Progenitor cell of endocrine pancreas (in vitro differentiated cells): ENCODE measurements around the gene CTNNB1. TPM values are rescaled to one million over a fixed set of nuclear protein-coding genes. Genes with fewer than 3 reads are reported as not detected.

Source experiments
- DNase-seq: peaks from one replicate; pipeline ENCODE4 v3.0.0; 2021; ENCODE audit warnings: low spot score; ENCODE audit not compliant: unreplicated experiment
- H3K27ac Mint-ChIP-seq: 2 replicates; pipeline ENCODE4 v1.8.0; 2021; ENCODE audit warnings: mild to moderate bottlenecking, moderate library complexity, mixed read lengths
- H3K27me3 Mint-ChIP-seq: 2 replicates; pipeline ENCODE4 v1.8.0; 2021; ENCODE audit warnings: mixed read lengths
- H3K36me3 Mint-ChIP-seq: 2 replicates; pipeline ENCODE4 v1.8.0; 2022; ENCODE audit warnings: mixed read lengths; ENCODE audit not compliant: insufficient read depth
- H3K4me1 Mint-ChIP-seq: 2 replicates; pipeline ENCODE4 v1.8.0; 2021; ENCODE audit warnings: low read depth, mixed read lengths
- H3K4me3 Mint-ChIP-seq: 2 replicates; pipeline ENCODE4 v1.8.0; 2021; ENCODE audit warnings: low read depth, mild to moderate bottlenecking, moderate library complexity, mixed read lengths
- H3K9me3 Mint-ChIP-seq: 2 replicates; pipeline ENCODE4 v1.8.0; 2021; ENCODE audit warnings: low read depth, mixed read lengths
- CTCF ChIP-seq: fragments of 200-600 bp; sonication (generic); IDR thresholded peaks from one replicate; pipeline ENCODE4 v1.5.0; 2021; ENCODE audit warnings: antibody characterized with exemption, mild to moderate bottlenecking; ENCODE audit not compliant: unreplicated experiment
- total RNA-seq: library from RNA; stranded (reverse); gene quantifications from 2 replicates; pipeline ENCODE4 v1.2.1, GENCODE V29; 2021

Gene CTNNB1
- total RNA-seq, 1 donor from 2014 or later, result 504 TPM

- Mint-ChIP-seq H3K27me3 (no peaks in the 10 kb centered on the region), H3K9me3 (no peaks in the 10 kb centered on the region), H3K4me3 (no peak overlapping the region), H3K27ac (no peak overlapping the region), H3K4me1 (peaks cover 42% of the 10 kb centered on the region), H3K36me3 (peaks cover under 1% of the 10 kb centered on the region)
- DNase-seq, result no peak
- no peak for TF ChIP-seq CTCF
Observed at GRCh38 chr3:41216422-41216821, 17.1 kb downstream of the CTNNB1 start.

- H3K4me1 Mint-ChIP-seq, result peaks cover 48% of the 10 kb centered on the region
- H3K27ac Mint-ChIP-seq, result no peak overlapping the region
- no peaks in the 10 kb centered on the region for H3K36me3 Mint-ChIP-seq
- no peaks in the 10 kb centered on the region for H3K27me3 Mint-ChIP-seq
- no peak for TF ChIP-seq CTCF
- H3K4me3 Mint-ChIP-seq, result no peak overlapping the region
- no peaks in the 10 kb centered on the region for H3K9me3 Mint-ChIP-seq
- DNase-seq, result no peak
Observed at GRCh38 chr3:41216993-41217392, 17.7 kb downstream of the CTNNB1 start.

- Mint-ChIP-seq H3K27me3 (no peaks in the 10 kb centered on the region), H3K36me3 (no peaks in the 10 kb centered on the region), H3K27ac (no peak overlapping the region), H3K9me3 (no peaks in the 10 kb centered on the region), H3K4me3 (no peak overlapping the region), H3K4me1 (peaks cover 35% of the 10 kb centered on the region)
- DNase-seq, result no peak
- TF ChIP-seq CTCF, result no peak
Observed at GRCh38 chr3:41219424-41219823, 20.1 kb downstream of the CTNNB1 start.

DNA sequence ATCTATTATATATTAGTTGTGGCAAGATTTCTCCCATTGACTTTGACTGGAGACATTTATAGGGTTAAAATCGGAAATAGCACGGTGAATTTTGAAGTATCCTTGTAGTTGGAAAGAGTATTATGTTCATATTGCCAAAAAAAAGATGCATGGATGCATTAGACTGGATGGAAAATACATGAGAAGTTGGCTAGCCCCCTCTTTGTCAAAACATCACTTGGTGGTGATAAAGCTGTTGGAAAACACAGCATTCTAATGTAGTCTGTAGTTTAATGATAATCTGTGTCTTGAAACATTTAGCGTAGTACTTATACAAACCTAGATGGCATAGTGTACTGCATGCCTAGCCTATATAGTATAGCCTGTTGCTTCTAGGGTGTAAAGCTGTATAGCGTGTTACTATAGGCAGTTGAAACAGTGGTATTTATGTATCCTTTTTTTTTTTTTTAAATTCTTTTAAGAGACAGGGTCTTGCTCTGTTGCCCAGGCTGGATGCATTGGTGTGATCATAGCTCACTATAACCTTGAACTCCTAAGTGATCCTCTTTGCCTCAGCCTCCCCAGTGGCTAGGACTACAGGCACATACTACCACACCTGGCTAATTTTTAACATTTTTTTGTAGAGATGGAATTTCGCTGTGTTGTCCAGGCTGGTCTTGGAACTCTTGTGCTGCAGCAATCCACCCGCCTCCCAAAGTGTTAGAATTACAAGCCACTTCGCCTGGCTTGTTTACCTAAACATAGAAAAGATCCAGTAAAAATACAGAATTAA is 21.8 kb downstream of the CTNNB1 start:
- Mint-ChIP-seq H3K27ac (no peak overlapping the region), H3K36me3 (peaks cover 6% of the 10 kb centered on the region), H3K4me3 (no peak overlapping the region), H3K4me1 (peaks cover 30% of the 10 kb centered on the region), H3K9me3 (no peaks in the 10 kb centered on the region), H3K27me3 (no peaks in the 10 kb centered on the region)
- no peak for TF ChIP-seq CTCF
- DNase-seq, result no peak

- peaks cover 15% of the 10 kb centered on the region for H3K36me3 Mint-ChIP-seq
- H3K27ac Mint-ChIP-seq, result no peak overlapping the region
Observed at GRCh38 chr3:41222012-41222411, 22.7 kb downstream of the CTNNB1 start.

More at GRCh38 chr3:41222012-41222411, 22.7 kb downstream of the CTNNB1 start:
- TF ChIP-seq CTCF, result no peak
- Mint-ChIP-seq H3K4me3 (no peak overlapping the region), H3K4me1 (peaks cover 26% of the 10 kb centered on the region), H3K27me3 (no peaks in the 10 kb centered on the region), H3K9me3 (no peaks in the 10 kb centered on the region)
- no peak for DNase-seq
